GOT3 (cell line): ENCODE data around the gene EIPR1.

Experiments
- DNase-seq: peaks from one replicate; lab custom pipeline; 2025; ENCODE audit warnings: mixed read lengths; lab: John Stamatoyannopoulos, UW

EIPR1 gene

GRCh38 chr2:3377612-3378432 lies at the start of gene EIPR1:
Gene EIPR1, minus strand, starts transcription at chr2:3377818. Its CDS starts 129 bp downstream, at chr2:3377689.
- DNase-seq: peak; percentile 86

- no peak for DNase-seq
Measured at GRCh38 chr2:3427272-3427671, 49.7 kb upstream of the EIPR1 start.

- DNase-seq: no peak
Measured at GRCh38 chr2:3426615-3427014, 49.0 kb upstream of the EIPR1 start.

- no peak for DNase-seq
Measured at GRCh38 chr2:3424171-3424795, 46.7 kb upstream of the EIPR1 start.

GRCh38 chr2:3423492-3424170 lies 46.0 kb upstream of the EIPR1 start:
- DNase-seq: peak; percentile 14

- no peak for DNase-seq
Measured at GRCh38 chr2:3422161-3422779, 44.7 kb upstream of the EIPR1 start.

- no peak for DNase-seq
Measured at GRCh38 chr2:3421580-3421979, 44.0 kb upstream of the EIPR1 start.

- DNase-seq: no peak
Measured at GRCh38 chr2:3420769-3421397, 43.3 kb upstream of the EIPR1 start.

- DNase-seq: no peak
Measured at GRCh38 chr2:3420076-3420768, 42.6 kb upstream of the EIPR1 start.

- DNase-seq: no peak
Measured at GRCh38 chr2:3418766-3419404, 41.3 kb upstream of the EIPR1 start.

GRCh38 chr2:3414133-3414860 lies 36.7 kb upstream of the EIPR1 start:
- DNase-seq: no peak

- DNase-seq: no peak
Measured at GRCh38 chr2:3413697-3414096, 36.1 kb upstream of the EIPR1 start.

- no peak for DNase-seq
Measured at GRCh38 chr2:3411103-3411502, 33.5 kb upstream of the EIPR1 start.

- no peak for DNase-seq
Measured at GRCh38 chr2:3409627-3410170, 32.1 kb upstream of the EIPR1 start.

- no peak for DNase-seq
Measured at GRCh38 chr2:3408781-3409180, 31.2 kb upstream of the EIPR1 start.

GRCh38 chr2:3406501-3406900 lies 28.9 kb upstream of the EIPR1 start:
- no peak for DNase-seq

- no peak for DNase-seq
Measured at GRCh38 chr2:3405876-3406275, 28.3 kb upstream of the EIPR1 start.

GRCh38 chr2:3405307-3405706 lies 27.7 kb upstream of the EIPR1 start:
- no peak for DNase-seq

- DNase-seq: no peak
Measured at GRCh38 chr2:3404349-3404894, 26.8 kb upstream of the EIPR1 start.
